GM18909 (cell line): ENCODE data around the gene EHMT2.
"Not testable (repeated sequence)": the region's sequence is repeated elsewhere in the genome, so short reads cannot be mapped to it uniquely, and the experiment has no call there.

ENCODE experiments used
- ATAC-seq: cut with Tn5 transposase; IDR thresholded peaks from one replicate; pipeline ENCODE4 v1.9.1; 2021; ENCODE audit warnings: mild to moderate bottlenecking; ENCODE audit not compliant: unreplicated experiment, poor library complexity

EHMT2 gene

GRCh38 chr6:31897612-31898382 is at the start of gene EHMT2:
Gene EHMT2, minus strand, starts transcription at chr6:31897698. Its CDS starts 21 bp downstream, at chr6:31897677.
- ATAC-seq = peak; percentile 52

DNA sequence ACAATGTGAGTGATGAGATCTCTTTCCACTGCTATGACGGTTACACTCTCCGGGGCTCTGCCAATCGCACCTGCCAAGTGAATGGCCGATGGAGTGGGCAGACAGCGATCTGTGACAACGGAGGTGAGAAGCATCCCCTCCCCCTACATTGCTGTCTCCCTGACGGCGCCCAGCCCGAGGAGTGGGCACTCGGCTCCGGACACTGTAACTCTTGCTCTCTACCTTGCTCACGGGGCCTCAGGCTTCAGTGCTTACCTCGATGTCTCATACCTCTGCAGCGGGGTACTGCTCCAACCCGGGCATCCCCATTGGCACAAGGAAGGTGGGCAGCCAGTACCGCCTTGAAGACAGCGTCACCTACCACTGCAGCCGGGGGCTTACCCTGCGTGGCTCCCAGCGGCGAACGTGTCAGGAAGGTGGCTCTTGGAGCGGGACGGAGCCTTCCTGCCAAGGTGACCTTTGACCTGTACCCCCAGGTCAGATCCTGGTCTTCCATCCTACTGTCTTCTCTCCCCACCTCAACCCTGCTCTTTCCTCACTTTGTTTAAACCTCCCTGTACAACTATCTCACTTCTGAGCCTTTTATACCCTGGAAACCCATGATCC is 49.7 kb upstream of the EHMT2 start:
- ATAC-seq = no peak

DNA sequence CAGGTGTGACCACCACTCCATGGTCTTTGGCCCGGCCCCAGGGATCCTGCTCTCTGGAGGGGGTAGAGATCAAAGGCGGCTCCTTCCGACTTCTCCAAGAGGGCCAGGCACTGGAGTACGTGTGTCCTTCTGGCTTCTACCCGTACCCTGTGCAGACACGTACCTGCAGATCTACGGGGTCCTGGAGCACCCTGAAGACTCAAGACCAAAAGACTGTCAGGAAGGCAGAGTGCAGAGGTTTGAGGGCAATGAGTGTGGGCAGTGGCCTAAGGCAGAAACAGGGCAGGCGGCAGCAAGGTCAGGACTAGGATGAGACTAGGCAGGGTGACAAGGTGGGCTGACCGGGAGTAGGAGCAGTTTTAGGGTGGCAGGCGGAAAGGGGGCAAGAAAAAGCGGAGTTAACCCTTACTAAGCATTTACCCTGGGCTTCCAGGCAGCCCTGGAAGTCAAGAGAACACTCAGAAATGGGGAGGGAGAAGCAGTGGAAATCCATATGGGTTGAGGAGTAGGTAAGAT is 48.9 kb upstream of the EHMT2 start:
- ATAC-seq = no peak

- ATAC-seq = no peak
These were observed 48.2 kb upstream of the EHMT2 start, which contains the start of gene CFB for GRCh38 chr6:31945507-31946369. Gene CFB, plus strand, starts transcription at chr6:31946095. Its CDS starts 127 bp downstream, at chr6:31946222.

- no peak for ATAC-seq
These were observed 47.6 kb upstream of the EHMT2 start for GRCh38 chr6:31945154-31945506.

DNA sequence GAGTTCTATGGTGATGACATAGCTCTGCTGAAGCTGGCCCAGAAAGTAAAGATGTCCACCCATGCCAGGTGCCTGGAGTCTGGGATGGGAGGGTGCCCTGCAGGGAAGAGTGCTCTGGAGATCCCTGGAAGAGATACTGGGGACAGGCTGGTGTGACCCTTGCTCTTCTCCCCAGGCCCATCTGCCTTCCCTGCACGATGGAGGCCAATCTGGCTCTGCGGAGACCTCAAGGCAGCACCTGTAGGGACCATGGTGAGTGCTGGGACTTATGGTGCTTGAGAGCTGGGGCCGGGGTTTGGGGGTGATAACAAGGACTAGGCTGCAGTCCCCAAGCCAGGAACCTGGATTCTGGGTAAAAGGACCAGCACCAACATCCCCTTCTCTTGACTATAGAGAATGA is 46.2 kb upstream of the EHMT2 start:
- ATAC-seq = no peak

DNA sequence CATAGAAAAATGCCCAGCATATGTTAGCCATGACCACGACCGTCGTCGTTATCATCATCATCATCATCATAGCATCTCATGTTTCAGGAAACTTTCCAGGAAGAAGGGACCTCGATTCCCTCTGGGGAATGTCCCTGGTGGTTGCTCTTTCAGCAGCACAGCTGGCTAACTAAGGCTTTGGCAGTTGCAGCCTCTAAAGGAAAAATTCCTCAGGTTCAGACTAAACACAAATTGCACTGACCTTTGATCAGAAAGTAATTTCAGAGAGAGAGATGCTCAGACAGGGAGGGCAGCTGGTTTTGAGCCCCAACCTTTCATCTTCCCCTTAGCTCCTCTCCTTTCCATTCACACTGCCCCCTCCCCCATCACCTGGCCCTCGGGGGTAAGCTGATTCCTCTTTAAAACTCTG is 42.8 kb upstream of the EHMT2 start:
- no peak for ATAC-seq

GRCh38 chr6:31935823-31936222 is 38.3 kb upstream of the EHMT2 start:
- no peak for ATAC-seq

DNA sequence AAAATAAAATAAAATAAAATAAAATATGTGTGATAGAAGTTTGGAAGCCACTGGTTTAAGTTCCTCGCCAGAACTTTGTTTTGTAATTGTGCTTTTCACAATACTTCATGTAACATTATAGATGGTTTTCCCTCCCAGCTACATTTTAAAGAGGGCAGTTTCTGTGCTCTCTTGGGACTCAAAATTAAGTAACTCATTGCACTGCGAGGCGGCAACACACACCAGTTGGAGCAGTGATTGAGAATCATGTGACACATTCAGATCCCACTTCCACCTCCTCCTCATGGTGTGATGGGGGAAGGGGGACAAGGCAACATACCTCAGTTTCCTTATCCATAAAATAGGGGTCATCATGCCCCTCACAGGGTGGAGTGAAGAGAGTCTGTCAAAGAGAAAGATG is 37.5 kb upstream of the EHMT2 start:
- ATAC-seq = no peak

GRCh38 chr6:31933537-31933936 is 36.0 kb upstream of the EHMT2 start:
- no peak for ATAC-seq

GRCh38 chr6:31932137-31932536 is 34.6 kb upstream of the EHMT2 start:
- not testable (repeated sequence) for ATAC-seq

DNA sequence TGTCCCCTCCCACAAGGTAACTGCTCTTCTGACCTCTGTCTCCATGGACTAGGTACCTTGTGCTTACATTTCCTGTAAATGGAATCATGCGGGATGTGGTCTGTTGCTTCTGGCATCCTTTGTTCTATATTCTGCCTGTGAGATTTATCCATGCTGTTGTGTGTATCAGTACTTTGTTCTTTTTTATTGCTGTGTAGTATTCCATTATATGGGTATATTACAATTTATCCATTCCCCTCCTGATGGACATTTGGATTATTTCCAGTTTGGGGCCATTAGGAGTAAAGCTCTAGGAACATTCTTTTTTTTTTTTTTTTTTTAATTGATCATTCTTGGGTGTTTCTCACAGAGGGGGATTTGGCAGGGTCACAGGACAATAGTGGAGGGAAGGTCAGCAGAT is 33.5 kb upstream of the EHMT2 start:
- ATAC-seq = no peak

- ATAC-seq = no peak
These were observed 31.1 kb upstream of the EHMT2 start for GRCh38 chr6:31928672-31928939.

DNA sequence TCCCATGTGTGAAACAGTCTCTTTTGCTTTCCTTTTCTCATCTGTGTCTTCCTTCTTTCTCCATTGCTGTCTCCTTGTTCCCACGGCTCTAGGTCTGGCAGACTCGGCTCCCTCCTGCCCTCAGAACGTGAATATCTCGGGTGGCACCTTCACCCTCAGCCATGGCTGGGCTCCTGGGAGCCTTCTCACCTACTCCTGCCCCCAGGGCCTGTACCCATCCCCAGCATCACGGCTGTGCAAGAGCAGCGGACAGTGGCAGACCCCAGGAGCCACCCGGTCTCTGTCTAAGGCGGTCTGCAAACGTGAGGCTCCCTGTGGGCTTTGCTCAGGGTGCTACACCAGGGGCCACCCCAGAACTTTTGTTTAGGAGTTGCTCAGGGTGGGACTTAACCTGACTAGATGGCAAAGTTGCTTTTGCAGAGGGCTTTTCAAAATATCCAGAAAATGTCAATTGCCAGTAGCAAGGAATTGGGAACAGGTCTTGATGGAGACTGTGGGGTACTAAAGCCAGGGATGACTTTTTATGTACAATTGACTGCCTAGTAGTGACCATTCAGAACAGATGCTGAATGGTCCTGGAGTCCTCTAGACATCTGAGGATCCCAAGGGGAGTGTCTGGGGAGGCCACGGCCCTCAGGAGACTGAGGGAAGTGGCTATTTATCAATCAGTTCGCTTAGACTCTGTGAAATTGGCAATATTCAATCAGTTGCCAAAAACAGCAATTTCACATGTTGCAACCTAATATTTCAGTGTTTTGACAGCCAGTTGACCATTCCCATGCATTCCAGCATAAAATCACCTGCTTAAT is 30.6 kb upstream of the EHMT2 start:
- no peak for ATAC-seq

GRCh38 chr6:31927242-31927862 is 29.9 kb upstream of the EHMT2 start, which contains the start of gene C2:
Gene C2, plus strand, starts transcription at chr6:31927717. Its CDS starts 36 bp downstream, at chr6:31927753.
- ATAC-seq = no peak

DNA sequence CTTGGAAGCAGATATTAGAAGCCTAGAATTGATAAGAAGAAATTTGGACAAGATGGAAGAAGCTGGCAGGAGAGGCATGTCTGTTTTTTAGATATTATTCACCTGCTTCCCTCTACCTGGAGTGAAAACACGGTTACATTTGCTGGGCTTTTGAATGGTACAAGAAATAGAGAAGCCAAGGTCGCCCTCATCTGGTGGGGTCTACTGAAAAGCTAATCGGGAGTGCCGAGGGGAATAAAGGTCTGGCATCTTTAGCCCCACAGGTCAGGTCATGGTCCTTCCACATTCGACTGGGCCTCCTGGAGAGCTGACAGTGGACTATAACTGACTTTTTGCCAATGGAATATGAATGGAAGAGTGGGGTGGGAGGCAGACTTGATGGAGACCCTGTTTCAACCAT is 25.4 kb upstream of the EHMT2 start:
- ATAC-seq = no peak

DNA sequence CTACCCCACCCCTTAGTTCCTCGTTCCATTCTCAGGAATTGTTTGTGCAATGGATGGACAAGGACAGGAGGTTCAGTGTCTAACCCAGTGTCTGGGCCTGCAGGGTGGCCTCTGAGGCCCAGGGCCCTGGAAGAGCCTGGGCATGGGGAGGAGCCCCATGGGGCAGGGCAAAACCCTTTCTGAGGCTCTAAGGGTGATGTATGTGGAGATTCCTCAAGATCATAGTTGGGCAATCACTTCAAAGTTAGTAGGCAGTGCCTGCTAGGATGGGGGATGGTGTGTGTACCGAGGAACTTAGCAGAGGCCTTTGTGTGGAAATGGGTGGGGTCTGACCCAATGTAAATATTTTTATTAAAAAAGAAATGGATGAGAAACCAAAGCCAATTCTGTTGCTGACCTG is 23.3 kb upstream of the EHMT2 start:
- ATAC-seq = no peak

DNA sequence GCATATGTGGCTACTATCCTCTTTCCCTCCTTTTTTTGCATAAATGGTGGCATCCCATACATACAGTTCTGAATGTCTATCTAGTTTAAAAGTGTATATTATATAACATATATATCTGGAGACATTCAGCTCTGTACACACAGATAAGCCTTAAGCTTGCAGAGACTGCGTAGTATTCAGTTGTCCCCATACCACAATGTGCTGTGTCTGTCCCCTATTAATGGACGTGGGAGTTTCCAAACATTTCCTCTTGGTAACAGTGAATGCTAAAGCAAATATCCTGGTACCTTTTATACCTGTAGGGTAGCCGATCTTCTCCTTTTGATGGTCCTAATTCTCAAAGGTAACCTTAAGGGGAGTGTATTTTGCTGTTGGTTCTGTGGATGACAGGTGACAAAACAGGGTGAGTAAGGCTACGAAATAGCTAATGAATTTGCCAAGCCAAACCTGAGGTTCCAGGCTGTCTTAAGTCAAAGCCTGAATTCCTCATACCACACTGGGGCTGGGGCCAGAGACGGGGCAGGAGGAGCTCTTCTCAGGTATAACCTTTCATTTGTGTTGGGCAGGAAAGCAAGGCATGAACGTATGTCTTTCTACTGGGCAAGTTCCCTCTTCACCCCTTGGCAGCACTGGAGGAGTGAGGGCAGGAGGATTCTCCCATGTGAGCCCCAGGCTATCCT is 22.3 kb upstream of the EHMT2 start:
- ATAC-seq = no peak

GRCh38 chr6:31918069-31918720 is 20.7 kb upstream of the EHMT2 start:
- ATAC-seq = no peak
